Body of pancreas (tissue), 4 donors: ENCODE results near the gene GNB1.

Source experiments
- CTCF ChIP-seq, 7 experiments: fragments of 450-650 bp in 4 of 7; fragments of 200-600 bp in 3 of 7; sonication (generic) in 3 of 7; IDR thresholded peaks; one replicate each; pipeline ENCODE4 v1.5.1; 2016 to 2019; ENCODE audit warnings: antibody characterized with exemption in 7 of 7
- POLR2A ChIP-seq, 3 donors: fragments of 450-650 bp; IDR thresholded peaks; one replicate each; pipeline ENCODE4 v1.6.1; 2016; ENCODE audit warnings: antibody characterized with exemption in 3 of 3, mild to moderate bottlenecking in 2 of 3

GRCh38 chr1:1797731-1798341 is 93.1 kb downstream of the GNB1 start:
- TF ChIP-seq CTCF (IDR thresholded peaks at IDR 0.05): no peak
- no peak for TF ChIP-seq POLR2A (IDR thresholded peaks at IDR 0.05)
